GM18861 (cell line): Measurements from ENCODE around the gene NFE2L3.
"Not testable (repeated sequence)": the region's sequence is repeated elsewhere in the genome, so short reads cannot be mapped to it uniquely, and the experiment has no call there.

Experiments used
- ATAC-seq: cut with Tn5 transposase; IDR thresholded peaks from one replicate; pipeline ENCODE4 v1.9.1; 2021; ENCODE audit not compliant: unreplicated experiment

The NFE2L3 gene

DNA sequence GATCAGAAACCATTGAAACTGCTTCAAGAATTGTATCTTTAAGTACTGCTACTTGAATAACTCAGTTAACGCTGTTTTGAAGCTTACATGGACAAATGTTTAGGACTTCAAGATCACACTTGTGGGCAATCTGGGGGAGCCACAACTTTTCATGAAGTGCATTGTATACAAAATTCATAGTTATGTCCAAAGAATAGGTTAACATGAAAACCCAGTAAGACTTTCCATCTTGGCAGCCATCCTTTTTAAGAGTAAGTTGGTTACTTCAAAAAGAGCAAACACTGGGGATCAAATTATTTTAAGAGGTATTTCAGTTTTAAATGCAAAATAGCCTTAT, 33.8 kb downstream of the NFE2L3 start:
- no peak for ATAC-seq

GRCh38 chr7:26186364-26187311, 34.6 kb downstream of the NFE2L3 start:
- no peak for ATAC-seq

- no peak for ATAC-seq
These were observed 35.6 kb downstream of the NFE2L3 start for GRCh38 chr7:26187380-26188205.

DNA sequence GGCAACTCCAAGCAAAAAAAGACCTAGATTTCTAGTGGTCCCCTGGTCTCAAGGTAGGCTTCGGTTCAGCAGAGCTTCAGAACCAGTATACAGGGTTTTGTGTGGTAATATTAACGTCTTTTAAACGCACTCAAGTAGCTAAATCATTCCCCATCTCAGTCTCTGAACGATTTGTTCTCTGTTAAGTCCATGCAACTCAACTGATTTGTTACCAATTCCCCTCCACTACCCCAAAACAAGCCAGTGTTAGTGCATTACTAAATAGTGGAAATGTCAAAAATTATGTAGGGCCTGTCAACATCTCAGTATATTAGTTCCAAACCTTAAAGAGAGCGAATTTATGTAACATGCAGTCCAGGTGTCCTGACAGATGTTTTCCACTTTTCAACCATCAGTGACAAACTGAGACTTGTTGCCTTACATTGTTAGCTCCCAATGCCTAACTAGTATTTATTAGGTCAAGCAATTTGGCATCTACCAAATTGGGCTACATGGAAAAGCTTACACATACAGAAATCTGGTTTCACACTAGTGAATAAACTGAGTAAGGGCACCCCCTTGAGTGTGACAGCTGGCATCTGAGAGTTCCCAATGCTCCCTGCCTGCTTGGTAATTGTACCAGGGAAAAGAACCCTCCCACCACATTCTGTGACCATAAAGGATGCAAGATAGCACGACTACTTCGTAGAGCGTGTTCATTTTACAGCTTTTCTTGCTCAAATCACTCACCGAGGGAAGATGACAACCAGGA, 36.4 kb downstream of the NFE2L3 start:
- ATAC-seq: no peak

DNA sequence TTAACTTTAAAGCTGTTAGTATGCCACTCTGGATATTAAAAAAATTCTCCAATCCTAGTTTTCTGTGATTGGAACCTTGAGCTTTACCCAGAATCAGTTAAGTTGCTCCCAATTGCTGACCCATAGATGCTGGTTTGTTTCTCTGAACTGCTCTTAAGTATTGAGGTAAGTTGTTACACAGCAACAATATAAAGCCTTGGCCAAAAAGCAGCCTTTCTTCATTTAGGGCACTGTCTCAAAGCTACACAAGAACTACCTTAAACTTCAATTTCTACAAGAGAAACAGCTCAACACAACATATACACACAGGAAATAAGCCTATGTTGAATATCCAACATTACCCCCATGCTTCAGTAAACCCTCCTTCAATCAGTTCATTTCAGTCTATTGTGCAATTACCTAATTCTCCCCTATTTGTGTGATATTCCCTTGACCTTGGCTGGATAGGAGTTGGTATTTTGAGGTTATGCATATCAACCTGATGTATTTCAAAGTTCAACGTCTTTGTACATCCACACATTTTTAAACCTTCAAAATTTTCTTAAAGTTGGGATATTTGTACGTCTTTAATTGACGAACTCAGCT, 37.1 kb downstream of the NFE2L3 start:
- ATAC-seq: no peak

DNA sequence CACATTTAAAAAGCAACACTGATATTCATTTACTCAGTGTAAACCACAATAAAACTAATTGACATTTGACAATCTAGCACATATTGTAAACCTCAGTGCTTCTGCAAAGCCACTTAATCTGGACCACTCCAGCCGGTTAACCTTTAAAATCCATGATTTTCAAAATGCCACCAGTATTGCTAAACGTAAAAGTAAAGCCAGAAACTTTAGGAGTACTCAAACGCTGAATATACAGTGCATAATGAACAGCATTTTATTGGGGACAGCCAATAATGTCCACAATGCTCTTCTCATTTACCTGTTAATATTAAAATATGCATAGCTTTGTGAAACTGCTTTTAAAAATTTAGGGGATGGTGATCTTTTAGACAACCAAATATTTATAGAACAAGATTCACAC, 37.7 kb downstream of the NFE2L3 start:
- ATAC-seq: no peak

DNA sequence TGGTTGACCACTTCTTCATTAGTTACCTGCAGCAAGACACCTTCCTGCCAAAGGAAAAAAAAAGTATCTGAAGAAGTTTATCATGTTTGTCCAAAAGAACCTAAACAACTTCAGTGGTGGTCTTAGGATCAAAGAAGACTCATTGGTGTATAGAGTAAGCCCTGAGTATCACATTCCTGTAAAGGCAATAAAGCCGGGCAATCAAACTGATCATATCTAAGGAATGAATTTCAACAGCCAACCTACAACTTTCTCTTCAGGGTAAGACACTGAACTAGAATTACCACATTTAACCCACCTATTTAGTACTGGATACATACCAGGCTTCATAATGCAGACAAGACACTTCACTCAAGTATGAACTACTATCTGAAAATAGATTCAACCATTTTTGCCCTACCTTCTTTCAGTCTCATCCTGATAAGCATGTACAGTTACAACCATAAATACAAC, 38.4 kb downstream of the NFE2L3 start:
- ATAC-seq: no peak

DNA sequence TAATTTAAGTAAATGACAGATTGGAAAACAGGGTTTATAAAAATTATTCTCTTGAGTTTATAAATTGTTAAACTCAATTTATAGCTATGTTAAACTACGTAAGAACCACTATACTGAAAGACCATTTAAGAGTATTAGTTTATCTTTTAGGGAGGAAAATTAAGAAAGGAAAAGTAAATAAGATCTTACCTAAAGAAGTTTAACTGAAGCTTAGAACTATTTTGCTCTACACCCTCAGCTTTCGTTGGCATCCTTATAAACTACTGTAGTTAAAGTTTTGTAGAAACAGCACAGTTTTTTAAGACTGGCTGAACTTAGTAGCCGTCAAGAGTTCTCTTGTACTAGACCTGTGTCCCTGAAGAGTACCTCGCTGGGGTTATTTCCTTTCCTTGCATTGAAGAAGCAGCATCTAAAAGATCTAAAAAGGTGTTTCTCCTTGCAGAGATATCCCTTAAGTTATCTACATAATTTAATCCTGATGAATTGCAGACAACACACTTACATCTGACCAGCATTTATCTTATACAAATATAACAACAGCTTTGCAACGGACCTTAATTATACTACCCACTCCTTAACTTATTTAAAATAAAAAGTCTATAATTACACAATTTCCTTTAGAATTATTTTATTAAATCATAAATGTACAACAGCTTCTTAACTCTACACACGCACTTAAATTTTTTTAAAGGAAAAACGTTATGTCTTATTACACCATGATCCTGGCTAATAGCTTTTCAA, 39.4 kb downstream of the NFE2L3 start:
- ATAC-seq: no peak

GRCh38 chr7:26191974-26192479, 40.0 kb downstream of the NFE2L3 start:
- ATAC-seq: no peak

GRCh38 chr7:26192485-26193087, 40.6 kb downstream of the NFE2L3 start:
- no peak for ATAC-seq

GRCh38 chr7:26193432-26194207, 41.6 kb downstream of the NFE2L3 start:
- no peak for ATAC-seq

DNA sequence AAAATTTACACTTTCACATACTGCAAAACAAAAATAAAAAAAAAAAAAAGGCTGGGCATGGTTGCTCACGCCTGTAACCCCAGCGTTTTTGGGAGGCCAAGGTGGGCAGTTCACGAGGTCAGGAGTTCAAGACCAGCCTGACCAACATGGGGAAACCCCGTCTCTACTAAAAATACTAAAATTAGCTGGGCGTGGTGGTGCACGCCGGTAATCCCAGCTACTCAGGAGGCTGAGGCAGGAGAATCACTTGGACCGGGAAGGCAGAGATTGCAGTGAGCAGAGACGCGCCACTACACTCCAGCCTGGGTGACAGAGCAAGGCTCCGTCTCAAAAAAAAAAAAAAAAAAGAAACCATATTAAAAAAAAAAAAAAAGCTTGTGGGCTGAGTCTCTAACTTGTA, 42.8 kb downstream of the NFE2L3 start:
- not testable (repeated sequence) for ATAC-seq

DNA sequence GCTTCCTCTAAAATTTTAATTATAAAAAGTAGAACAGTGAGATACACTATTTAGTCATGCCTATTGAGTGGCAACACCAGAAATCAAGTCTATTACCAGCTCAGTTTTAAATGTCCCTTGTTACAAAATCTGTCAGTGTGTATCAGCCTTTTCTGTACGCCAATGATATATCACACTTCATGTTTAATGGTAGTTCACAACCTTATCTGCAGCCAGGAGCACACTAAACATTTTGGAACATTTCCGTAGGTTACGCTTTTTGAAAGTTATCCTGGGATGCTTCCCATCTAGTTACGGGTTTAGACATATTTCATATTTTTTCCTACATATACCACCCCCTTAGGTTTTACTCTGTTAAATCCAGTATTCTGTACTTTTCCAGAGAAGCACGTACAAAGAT, 43.2 kb downstream of the NFE2L3 start:
- ATAC-seq: no peak

DNA sequence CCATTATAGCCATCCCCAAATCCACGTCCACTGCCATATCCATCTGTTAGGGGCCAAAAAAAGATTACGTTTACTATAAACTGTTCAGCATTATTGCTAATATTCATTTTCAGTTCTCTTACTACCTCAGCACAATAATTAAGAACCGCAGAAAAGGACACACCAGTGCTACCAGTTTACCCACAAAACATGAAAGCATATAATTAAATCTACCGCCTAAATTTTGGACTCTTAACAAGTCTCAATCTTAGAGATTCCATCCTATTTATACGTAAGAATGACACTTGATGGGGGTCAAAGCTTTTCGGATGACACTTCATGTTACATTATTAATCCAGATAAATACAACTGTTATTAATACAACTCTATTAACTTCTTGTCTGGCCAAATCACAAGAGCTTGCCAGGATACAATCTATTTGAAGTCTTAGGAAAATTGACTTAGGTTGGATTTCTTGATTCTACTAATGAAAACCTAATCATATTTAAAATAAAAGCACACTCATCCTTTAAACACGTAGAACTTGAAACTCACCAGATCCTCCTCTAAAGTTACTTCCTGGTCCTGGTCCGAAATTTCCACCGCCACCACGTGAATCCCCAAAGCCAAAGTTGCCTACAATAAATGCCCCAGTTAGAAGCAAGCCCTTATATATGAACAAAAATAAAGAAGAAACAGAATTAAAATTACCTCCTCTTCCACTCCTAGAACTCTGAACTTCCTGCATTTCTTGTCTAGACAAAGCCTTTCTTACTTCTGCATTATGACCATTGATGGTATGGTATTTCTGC, 44.1 kb downstream of the NFE2L3 start:
- ATAC-seq: no peak

- no peak for ATAC-seq
These were observed 45.4 kb downstream of the NFE2L3 start for GRCh38 chr7:26197153-26198115.

GRCh38 chr7:26198133-26198780, 46.3 kb downstream of the NFE2L3 start:
- no peak for ATAC-seq
